GM18499 (cell line): ENCODE data around the gene SYCP1.
"Not testable (repeated sequence)": the region's sequence is repeated elsewhere in the genome, so short reads cannot be mapped to it uniquely, and the experiment has no call there.

Source experiments
- ATAC-seq: cut with Tn5 transposase; IDR thresholded peaks from one replicate; pipeline ENCODE4 v1.9.1; 2021; ENCODE audit warnings: moderate number of reproducible peaks; ENCODE audit not compliant: insufficient read depth, unreplicated experiment

Gene SYCP1

DNA sequence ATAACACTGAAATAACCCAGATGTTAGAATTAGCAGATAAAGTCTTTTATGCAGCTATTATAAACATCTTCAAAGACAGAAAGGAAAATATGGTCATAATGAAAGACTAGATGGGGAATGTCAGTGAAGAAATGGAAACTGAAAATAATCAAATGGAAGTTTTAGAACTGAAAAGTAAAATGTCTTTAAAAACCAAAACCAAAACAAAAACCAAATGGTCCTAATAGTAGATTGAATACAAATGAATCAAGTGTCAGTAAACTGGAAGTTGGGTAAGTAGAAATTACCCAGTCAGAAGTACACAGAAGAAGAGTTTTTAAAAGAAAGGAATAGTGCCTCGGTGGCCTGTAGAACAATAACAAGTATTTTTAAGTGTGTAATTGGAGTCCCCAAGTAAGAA lies 72.7 kb downstream of the SYCP1 start:
- ATAC-seq = no peak

DNA sequence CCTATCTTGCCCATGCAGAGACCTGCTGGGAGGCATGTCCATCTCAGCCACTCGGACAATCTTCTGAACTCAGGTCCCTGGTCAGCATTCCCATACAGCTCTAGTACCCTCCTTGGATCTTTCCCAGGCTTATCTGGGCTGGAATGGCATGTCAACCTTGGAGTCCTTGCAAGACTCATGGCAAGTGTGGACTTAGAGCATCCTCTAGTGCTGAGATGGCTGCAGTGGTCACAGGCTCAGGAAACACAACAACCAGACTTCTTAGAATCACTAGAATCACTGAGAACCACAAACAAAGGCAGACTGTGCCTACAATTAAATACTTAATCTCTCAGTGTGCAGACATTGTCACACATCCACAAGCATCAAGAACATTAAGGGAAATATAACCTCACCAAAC lies 101.9 kb downstream of the SYCP1 start:
- ATAC-seq = no peak

DNA sequence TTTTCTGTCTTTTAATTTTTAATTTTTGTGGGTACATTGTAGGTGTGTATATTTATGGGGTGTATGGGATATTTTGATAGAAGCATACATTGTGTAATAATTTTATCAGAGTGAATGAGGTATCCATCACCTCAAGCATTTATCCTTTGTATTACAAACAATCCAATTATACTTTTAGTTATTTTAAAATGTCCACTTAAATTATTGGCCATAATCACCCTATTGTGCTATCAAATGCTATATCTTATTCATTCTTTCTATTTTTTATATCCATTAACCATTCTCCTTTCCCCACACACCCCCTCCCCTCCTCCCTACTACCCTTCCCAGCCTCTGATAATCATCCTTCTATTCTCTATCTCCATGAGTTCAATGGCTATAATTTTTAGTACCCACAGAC lies 104.8 kb downstream of the SYCP1 start:
- no peak for ATAC-seq

DNA sequence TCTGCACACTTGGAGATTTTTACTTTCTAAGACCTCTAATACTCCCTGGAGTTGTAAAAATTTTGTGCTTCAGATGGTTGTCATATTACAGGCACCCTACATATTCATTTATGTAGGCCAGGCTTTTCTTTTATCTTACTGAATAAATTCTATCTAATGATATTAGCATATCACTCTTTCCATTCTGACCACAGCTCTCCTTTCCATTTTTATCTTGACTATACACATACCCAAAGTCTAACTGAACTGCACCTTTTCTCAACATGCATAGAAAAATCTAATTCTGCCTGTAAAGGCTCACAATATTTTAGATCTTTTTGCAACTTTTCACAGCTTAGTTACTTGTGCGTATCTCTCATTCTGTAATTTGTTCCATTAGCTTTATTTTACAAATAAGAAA lies 122.2 kb downstream of the SYCP1 start:
- no peak for ATAC-seq

DNA sequence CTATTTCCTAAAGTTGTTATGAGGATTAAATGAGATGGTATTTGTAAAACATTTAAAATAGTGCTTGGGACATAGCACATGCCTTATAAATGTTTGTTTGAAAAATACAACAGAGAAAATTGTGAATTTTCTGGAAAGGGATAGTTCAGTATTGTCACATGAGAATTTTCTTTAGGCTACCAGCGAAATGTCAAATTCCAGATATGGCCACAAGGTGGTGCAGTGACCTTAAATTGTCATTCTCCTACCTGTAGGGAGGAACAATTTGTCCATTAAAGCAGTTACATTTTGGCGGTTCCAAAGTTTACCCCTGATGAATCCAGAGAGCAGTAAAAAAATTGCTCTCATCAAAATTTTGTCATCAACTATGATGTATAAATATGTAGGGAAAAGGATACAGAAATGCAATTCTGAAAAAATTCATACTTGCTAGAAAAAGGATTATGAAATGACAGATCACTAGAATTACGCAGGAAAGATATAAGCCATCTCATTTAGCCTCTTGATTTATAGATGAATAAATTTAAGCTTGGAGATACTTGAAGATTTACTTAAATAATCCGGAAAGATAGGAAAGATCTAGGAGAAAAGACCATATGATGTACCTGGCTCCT lies 124.7 kb downstream of the SYCP1 start:
- no peak for ATAC-seq

DNA sequence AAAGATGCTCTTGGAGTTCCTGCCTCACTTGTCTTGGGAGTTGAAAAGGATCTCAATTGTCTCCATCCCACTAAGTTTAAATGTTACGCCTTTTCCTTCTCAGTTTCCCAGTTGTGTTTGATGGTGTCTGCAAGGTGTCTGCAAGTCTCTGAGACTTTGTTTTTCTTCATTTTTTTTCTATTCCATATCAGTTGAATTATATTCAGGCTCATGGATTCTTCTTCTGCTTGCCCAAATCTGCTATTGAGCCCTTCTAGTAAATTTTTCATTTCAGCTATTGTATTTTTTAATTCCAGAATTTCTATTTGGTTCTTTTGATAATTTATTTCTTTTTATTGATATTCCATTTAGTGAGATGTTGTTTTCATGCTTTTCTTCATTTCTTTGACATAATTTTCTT lies 127.6 kb downstream of the SYCP1 start:
- no peak for ATAC-seq

DNA sequence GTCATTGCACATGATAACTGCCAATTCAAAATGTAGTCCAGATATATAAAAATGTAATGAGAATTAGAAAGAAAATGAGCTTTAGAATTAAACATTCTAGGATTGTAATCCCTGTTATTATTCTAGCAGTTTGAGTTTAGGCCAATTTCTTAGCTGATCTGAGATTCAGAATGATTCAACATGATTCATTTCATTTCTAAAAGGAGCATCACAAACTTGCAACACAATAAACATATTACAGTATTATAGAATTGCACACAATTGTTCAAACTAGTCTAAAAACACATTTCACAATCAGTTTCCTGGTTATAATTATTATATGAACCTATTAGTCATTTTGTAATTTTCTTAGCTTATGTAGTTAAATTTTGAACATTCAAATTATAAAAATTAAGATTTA lies 131.6 kb downstream of the SYCP1 start:
- ATAC-seq = no peak

DNA sequence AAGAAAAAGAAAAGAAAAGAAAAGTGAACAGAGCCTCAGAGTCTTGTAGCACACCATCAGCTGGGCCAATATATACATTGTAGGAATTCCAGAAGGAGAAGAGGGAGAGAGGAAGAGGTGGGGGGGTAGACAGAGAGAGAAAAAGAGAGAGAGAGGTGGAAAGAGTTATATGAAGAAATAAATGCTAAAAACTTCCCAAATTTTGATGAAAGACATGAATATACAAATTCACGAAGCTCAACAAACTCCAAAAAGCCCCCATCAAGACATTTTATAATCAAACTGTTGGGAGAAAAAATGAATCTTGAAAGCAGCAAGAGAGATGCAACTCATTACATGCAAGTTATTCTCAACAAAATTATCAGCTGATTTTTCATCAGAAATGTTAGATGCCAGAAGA lies 133.4 kb downstream of the SYCP1 start:
- no peak for ATAC-seq

DNA sequence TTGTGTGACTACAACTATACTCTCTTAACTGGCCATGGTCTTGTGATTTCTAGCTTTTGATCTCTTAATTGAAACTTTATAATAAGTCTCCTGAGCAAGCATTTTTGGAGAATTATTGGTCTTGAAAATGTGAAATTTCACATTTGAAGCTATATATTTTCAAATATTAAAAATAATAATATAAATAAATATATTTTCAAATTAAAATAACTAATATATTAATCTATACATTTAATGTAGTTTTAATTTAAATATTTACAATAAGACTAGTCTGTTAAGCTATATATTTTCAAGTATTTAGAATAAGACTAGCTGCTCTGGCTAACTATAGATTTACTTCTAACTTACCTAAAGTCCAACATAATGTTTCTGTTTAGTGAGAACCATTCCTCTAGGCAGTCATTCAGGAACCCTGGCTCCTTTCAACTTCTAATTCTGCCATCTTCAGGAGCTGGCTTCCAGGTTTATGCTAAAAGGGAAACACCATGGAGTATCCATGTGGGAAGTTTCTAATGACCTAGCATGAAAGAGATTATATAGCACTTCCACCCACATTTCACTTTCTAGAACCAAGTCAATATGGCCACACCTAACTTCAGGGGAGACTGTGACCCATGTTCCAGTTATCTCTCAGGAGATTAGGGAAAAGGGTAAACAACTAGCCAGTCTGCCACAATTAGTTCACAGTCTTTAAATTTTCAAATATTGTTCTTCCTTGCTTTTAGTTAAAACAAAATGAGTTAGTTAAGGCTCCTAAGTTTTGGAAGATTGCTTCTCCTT lies 143.0 kb downstream of the SYCP1 start:
- no peak for ATAC-seq

DNA sequence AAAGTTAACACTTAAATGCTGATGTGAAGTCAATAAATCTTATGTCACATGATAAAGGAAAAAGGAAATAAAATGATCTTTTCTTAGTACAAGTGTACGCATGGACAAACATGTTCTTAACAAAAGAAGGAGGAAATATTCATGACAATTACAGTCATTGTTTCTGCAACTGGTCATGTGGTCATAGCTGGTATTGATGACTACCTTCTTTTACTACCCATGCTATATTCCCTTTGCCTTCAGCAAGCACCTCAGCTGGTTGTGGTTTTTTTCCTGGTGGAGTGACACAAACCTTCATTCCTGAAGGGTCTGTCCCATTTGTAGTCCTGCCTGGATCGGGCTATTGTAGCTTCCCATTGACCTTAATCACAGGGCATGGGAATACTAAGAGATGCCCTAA lies 151.5 kb downstream of the SYCP1 start:
- no peak for ATAC-seq

DNA sequence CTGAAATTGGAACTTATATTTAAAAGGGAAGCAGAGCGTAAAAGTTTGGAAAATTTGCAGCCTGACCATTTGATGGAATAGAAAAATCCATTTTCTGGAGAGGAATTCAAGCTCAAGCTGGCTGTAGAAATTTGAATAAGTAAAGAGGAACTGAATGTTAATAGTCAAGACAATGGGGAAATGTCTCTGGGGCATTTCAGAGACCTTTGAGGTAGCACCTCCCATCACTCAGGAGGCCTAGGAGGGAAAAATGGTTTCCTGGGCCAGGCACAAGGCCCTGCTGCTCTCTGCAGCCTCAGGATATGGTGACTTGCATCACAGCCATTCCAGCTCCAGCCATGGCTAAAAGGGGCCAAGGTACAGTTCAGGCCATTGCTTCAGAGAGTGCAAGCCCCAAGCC lies 157.3 kb downstream of the SYCP1 start:
- no peak for ATAC-seq

DNA sequence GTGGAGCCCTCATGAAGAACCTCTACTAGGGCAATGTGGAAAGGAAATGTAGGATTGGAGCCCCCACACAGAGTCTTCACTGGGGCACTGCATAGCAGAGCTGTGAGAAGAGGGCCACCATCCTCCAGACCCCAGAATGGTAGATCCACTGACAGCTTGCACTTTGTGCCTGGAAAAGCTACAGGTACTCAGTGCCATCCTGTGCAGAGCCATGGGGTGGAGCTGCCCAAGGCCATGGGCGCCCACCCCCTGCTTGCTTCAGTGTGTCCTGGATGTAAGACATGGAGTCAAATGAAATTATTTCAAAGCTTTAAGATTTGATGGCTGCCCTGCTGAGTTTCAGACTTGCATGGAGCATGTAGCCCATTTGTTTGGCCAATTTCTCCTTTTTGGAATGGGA lies 157.8 kb downstream of the SYCP1 start:
- ATAC-seq = no peak

DNA sequence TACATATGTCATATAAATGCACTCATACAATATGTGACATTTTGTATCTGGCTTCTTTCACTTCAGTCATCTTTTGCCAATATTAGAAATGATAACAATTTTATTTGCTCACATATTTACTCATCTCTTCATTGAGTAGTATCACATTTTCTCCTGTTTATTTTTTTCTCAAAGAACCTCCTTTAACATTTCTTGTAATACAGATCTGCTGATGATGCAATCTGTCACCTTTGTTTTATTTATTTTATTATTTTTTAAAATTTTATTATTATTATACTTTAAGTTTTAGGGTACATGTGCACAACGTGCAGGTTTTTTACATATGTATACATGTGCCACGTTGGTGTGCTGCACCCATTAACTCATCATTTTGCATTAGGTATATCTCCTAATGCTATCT lies 159.1 kb downstream of the SYCP1 start:
- no peak for ATAC-seq

DNA sequence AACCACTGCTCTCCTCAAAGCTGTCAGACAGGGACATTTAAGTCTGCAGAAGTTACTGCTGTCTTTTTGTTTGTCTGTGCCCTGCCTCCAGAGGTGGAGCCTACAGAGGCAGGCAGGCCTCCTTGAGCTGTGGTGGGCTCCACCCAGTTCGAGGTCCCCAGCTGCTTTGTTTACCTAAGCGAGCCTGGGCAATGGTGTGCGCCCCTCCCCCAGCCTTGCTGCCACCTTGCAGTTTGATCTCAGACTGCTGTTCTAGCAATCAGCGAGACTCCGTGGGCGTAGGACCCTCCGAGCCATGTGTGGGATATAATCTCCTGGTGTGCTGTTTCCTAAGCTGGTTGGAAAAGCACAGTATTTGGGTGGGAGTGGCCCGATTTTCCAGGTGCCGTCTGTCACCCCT lies 164.9 kb downstream of the SYCP1 start:
- not testable (repeated sequence) for ATAC-seq

DNA sequence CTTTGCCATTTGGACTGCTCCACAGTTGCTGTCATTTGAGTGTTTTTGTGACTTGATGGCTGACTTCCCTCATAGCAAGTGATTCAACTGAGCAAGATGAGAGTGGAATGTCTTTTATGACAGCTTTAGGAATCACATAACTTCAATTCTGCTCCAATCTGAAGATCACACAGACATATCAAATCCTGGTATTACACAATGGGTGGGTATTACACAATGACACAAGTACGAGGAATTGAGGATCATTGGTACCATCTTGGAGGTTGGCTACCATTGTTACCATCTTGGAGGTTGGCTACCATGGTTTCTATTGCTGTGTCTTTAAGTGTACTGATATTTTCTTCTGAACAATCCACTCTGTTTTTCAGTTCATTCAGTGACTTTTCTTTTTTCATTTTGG lies 166.5 kb downstream of the SYCP1 start:
- no peak for ATAC-seq

DNA sequence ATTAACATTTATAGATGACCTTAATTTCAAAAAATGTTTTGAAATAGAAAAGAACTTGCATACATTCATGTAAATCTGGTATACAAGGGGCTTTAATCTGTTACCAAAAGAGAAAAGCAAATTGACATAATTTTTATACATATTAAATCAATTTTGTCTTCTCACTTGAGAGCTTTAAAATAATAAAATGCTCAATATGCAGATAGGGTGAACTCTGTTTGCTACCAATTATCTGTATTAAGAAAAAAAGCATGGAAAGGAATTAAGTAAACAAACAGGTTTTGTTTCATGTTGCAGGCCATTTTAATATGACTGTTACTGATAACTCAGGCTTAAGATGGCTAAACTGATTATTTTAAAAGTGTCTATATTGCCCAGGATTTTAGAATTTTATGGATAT lies 168.9 kb downstream of the SYCP1 start:
- no peak for ATAC-seq

DNA sequence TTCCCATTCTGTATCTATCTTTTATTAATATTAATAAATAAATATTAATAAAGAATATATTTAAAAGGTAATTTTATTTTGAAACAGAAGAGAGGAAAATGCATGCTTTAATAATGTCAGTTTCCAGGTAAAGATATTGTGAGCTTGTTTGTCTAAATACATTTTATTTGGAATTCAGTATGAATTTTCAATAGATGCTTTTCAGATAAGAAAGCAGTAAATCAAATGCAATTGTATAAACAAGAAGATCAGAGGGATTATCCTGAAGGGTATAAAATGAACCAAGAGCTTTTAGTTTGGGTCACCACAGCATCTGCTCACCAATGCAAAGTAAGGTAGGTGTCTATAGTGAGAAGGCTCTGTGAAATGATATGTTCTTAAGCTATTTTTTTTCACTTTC lies 174.9 kb downstream of the SYCP1 start, which contains the start of gene TSHB:
Gene TSHB (plus strand): TSS at position 301 of the 400 bp plus-strand sequence. CDS start 3,537 bp downstream, outside the sequence.
- ATAC-seq = no peak

DNA sequence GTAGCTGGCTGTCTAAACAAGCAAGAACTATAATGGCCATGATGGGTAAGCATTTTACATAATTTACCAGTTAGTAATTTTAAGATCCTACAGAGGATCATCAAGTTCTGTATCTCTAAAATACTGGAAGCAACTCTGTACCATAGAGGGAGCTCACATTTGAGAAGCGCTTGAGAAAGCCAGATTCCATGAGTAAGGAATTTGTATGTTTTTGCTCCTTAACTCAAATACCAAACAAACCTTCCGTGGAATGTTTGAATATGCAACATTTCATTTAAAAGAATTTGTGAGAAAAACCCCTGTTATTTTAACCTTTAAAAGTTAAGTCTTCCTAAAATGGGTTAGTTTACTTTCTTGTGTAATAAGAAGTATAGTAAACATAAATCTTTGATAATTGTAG lies 176.9 kb downstream of the SYCP1 start:
- no peak for ATAC-seq

DNA sequence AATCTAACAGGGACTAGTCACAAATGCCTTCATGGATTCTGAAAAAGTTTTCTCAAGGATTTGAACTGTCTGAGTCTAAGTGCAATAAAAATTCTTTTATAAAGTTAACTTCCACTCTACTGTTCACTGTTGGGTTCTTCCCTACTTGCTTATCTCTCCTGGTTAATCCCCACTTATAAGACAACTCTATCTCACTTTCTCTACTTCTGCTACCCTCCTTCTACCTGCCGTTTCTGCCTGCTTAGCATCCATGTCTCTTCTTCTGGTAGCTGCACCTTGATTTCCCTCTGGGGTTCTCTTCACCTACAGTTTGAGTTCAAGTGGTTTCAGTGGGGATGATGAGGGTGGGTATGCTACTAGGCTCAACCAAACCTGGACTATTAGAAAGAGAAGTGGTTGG lies 181.0 kb downstream of the SYCP1 start:
- no peak for ATAC-seq

DNA sequence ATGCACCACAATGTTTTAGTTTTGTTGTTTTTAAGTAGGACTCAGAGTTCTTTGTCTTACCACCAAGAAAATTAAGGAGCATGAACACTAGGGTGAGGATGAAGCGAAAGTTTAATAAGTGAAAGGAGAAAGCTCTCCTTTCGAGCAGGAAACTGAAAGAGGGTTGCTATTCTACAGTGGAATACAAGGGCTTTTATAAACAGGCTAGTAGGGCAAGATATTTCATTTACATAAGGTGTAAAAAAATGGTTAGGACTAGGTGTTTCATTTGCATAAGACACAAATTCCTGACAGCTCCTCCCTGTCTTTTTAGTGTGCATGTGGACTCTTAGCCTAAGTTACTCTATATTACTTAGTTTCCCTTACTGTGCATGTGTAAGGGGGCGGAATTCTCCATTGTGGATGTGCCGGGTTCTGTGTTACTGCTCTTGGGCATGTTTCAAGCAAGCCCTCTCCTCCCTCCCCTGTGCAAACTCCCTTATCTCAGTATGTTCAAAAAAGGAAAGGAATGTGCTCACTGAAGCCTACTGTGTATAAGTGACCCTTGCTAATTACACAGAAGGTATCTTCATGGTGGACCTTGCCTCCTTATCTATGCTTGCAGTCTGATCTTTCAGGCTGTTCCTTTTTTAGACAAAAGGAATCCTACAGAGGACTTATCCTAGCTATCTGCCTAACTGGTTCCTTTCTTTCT lies 182.3 kb downstream of the SYCP1 start:
- no peak for ATAC-seq

DNA sequence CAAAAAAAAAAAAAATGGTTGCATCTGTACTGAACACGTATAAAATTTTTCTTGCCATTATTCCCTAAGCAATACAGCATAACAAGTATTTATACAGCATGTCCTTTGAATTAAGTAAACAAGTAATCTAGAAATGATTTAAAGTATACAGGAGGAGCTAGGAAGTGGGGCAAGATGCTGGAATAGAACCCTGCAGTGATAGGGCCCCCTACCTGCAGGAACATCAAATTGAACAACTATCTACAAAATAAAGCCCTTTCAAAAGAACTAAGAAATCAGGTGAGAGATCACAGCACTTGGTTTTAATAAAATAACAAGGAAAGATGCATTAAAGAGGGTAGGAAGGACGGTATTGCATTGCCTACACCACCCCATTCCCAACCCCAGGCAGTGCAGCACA lies 185.8 kb downstream of the SYCP1 start:
- no peak for ATAC-seq

DNA sequence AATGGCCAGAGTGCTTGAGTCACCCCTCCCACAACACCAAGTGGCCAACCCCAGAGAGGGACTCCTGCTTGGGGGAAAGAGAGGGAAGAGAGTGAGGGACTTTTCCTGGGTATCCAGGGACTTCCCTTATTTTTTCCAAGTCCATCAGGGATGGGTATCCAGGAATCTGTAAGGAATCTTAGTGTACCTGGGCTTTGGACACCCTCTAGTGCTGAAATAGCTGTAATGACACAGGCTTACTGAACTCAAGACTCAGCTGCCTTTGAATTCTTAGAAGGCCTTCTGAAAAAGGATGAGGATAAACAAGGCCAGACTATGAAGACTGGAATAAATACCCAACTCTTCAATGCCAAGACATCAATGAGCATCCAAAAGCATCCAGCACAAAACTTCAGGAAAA lies 187.0 kb downstream of the SYCP1 start:
- ATAC-seq = no peak
